HCT116 (cell line): ENCODE measurements around the gene PMS1. TPM values are rescaled to one million over a fixed set of nuclear protein-coding genes. Genes with fewer than 3 reads are reported as not detected.

Experiments
- ATAC-seq: fragments of 200-7000 bp; cut with Tn5 transposase; 2 replicates; pipeline ENCODE4 v1.9.1; 2020; ENCODE audit warnings: mild to moderate bottlenecking, moderate library complexity
- BruUV-seq: library from RNA; stranded (reverse); fragments of 400-500 nt; replicated peaks from 2 replicates; lab custom pipeline; 2021; lab: Mats Ljungman, UMichigan
- CTCF ChIA-PET: fragments of 300-600 bp; sonication (Branson Sonifier 250); formaldehyde crosslinking; loops from one replicate; lab custom pipeline; 2021; ENCODE audit warnings: antibody characterized with exemption; lab: Charles Lee
- POLR2A ChIA-PET: fragments of 300-600, 350-600 bp; sonication (Branson Sonifier 250); formaldehyde crosslinking; loops from one replicate; lab custom pipeline; 2021; ENCODE audit warnings: antibody characterized with exemption; lab: Charles Lee
- RAD21 ChIA-PET, 2 experiments: fragments of 300-600 bp; sonication (Branson Sonifier 250); formaldehyde crosslinking; loops; one replicate each; lab custom pipeline; 2023; ENCODE audit warnings: low total read pairs in 2 of 2; ENCODE audit not compliant: uncharacterized antibody in 2 of 2, unreplicated experiment in 2 of 2, low non-redundant PET in 1 of 2; lab: Charles Lee
- DNase-seq: peaks from one replicate; pipeline ENCODE4 v3.0.0-alpha.2; 2010; ENCODE audit warnings: low read depth, low spot score
- H2AFZ ChIP-seq: fragments of 200-600 bp; shearing (Covaris generic), sonication (generic); 2 replicates; pipeline ENCODE4 v1.6.1; 2017; ENCODE audit warnings: low read depth, mixed run types, mixed read lengths, antibody characterized with exemption, low read length; ENCODE audit not compliant: poor library complexity, severe bottlenecking
- H3K27ac ChIP-seq: 2 replicates; pipeline ENCODE4 v1.5.1; 2012; ENCODE audit warnings: low read depth, low read length
- H3K27me3 ChIP-seq: fragments of 200-600 bp; sonication (generic); 2 replicates; pipeline ENCODE4 v1.6.1; 2016; ENCODE audit warnings: mixed run types, low read length, mixed read lengths; ENCODE audit not compliant: insufficient read depth
- H3K36me3 ChIP-seq, 2 experiments: fragments of 200-500 bp in 1 of 2; fragments of 200-600 bp in 1 of 2; sonication (Bioruptor generic) in 1 of 2; sonication (generic) in 1 of 2; 2 replicates each; pipeline versions ENCODE4 v1.5.1 to v1.6.1; 2014 to 2016; ENCODE audit warnings: low read length in 2 of 2, inconsistent platforms in 1 of 2, mixed read lengths in 1 of 2, mixed run types in 1 of 2; ENCODE audit not compliant: insufficient read depth in 2 of 2, control insufficient read depth in 1 of 2
- H3K4me1 ChIP-seq, 2 experiments: fragments of 200-600 bp in 1 of 2; sonication (generic) in 1 of 2; 2 replicates each; pipeline versions ENCODE4 v1.5.1 to v1.6.1; 2012 to 2017; ENCODE audit warnings: low read length in 2 of 2, inconsistent platforms in 1 of 2, mild to moderate bottlenecking in 1 of 2, mixed read lengths in 1 of 2, mixed run types in 1 of 2, moderate library complexity in 1 of 2; ENCODE audit not compliant: insufficient read depth in 2 of 2, control insufficient read depth in 1 of 2
- H3K4me2 ChIP-seq: fragments of 200-600 bp; sonication (generic); 2 replicates; pipeline ENCODE4 v1.6.1; 2017; ENCODE audit warnings: mixed run types, low read length, mixed read lengths
- H3K4me3 ChIP-seq, 2 experiments: fragments of 200-600 bp in 1 of 2; sonication (generic) in 1 of 2; replicated peaks in 1 of 2; 2 replicates each; pipeline ENCODE4 v1.5.1; 2011 to 2016; ENCODE audit warnings: low read length in 2 of 2, control low read depth in 1 of 2, low read depth in 1 of 2, mild to moderate bottlenecking in 1 of 2, mixed read lengths in 1 of 2, mixed run types in 1 of 2
- H3K79me2 ChIP-seq: fragments of 200-600 bp; sonication (generic); 2 replicates; pipeline ENCODE4 v1.6.1; 2017; ENCODE audit warnings: mild to moderate bottlenecking, mixed run types, low read length, moderate library complexity, mixed read lengths; ENCODE audit not compliant: insufficient read depth
- H3K9ac ChIP-seq: fragments of 200-600 bp; sonication (generic); 2 replicates; pipeline ENCODE4 v1.6.1; 2016; ENCODE audit warnings: low read length, mixed read lengths
- H3K9me2 ChIP-seq: fragments of 200-600 bp; sonication (generic), shearing (Covaris generic); 2 replicates; pipeline ENCODE4 v1.6.1; 2017; ENCODE audit warnings: mixed run types, mild to moderate bottlenecking, moderate library complexity; ENCODE audit not compliant: insufficient read depth
- H3K9me3 ChIP-seq, 2 experiments: fragments of 200-500 bp in 1 of 2; fragments of 200-600 bp in 1 of 2; sonication (Bioruptor generic) in 1 of 2; sonication (generic) in 1 of 2; 2 replicates each; pipeline ENCODE4 v1.6.1; 2014 to 2017; ENCODE audit warnings: low read length in 2 of 2, mixed read lengths in 2 of 2, inconsistent platforms in 1 of 2, low read depth in 1 of 2, mild to moderate bottlenecking in 1 of 2, mixed run types in 1 of 2, moderate library complexity in 1 of 2; ENCODE audit not compliant: control insufficient read depth in 1 of 2, insufficient read depth in 1 of 2
- H4K20me1 ChIP-seq: fragments of 200-600 bp; sonication (generic), shearing (Covaris generic); 2 replicates; pipeline ENCODE4 v1.6.1; 2017; ENCODE audit warnings: mixed run types, mild to moderate bottlenecking, moderate library complexity; ENCODE audit not compliant: insufficient read depth
- ATF3 ChIP-seq: IDR thresholded peaks from 2 replicates; pipeline ENCODE4 v1.6.1; 2012
- CBX3 ChIP-seq: IDR thresholded peaks from 2 replicates; pipeline ENCODE4 v1.6.1; 2012; ENCODE audit warnings: low read depth
- CEBPB ChIP-seq: IDR thresholded peaks from 2 replicates; pipeline ENCODE4 v1.6.1; 2012; ENCODE audit warnings: low read depth
- CTCF ChIP-seq, 3 experiments: fragments of 200-600 bp in 1 of 3; sonication (generic) in 1 of 3; IDR thresholded peaks in 2 of 3; conservative IDR thresholded peaks in 1 of 3; 2 replicates each; pipeline ENCODE4 v1.5.1; 2012 to 2017; ENCODE audit warnings: low read depth in 2 of 3, low read length in 2 of 3, antibody characterized with exemption in 1 of 3, borderline replicate concordance in 1 of 3, control low read depth in 1 of 3, mild to moderate bottlenecking in 1 of 3, mixed read lengths in 1 of 3, mixed run types in 1 of 3, moderate library complexity in 1 of 3; ENCODE audit not compliant: insufficient read depth in 1 of 3
- EGR1 ChIP-seq: IDR thresholded peaks from 2 replicates; pipeline ENCODE4 v1.6.1; 2012; ENCODE audit warnings: low read depth
- ELF1 ChIP-seq: IDR thresholded peaks from 2 replicates; pipeline ENCODE4 v1.6.1; 2012; ENCODE audit warnings: low read depth, borderline replicate concordance
- EZH2 ChIP-seq: fragments of 200-600 bp; sonication (generic); IDR thresholded peaks from 2 replicates; pipeline ENCODE4 v1.6.1; 2017; ENCODE audit warnings: antibody characterized with exemption, mixed run types
- EZH2phosphoT487 ChIP-seq: fragments of 200-600 bp; IDR thresholded peaks from 2 replicates; pipeline ENCODE4 v1.6.1; 2018; ENCODE audit warnings: antibody characterized with exemption, borderline replicate concordance
- JUND ChIP-seq: IDR thresholded peaks from 2 replicates; pipeline ENCODE4 v1.6.1; 2012
- MAX ChIP-seq: IDR thresholded peaks from 2 replicates; pipeline ENCODE4 v1.6.1; 2012
- POLR2A ChIP-seq: IDR thresholded peaks from 2 replicates; pipeline ENCODE4 v1.7.0; 2011; ENCODE audit warnings: borderline replicate concordance; ENCODE audit not compliant: insufficient read depth, insufficient read length; ENCODE audit errors: extremely low read depth
- POLR2AphosphoS5 ChIP-seq: IDR thresholded peaks from 2 replicates; pipeline ENCODE4 v1.6.1; 2011; ENCODE audit warnings: mild to moderate bottlenecking, low read depth, low read length, moderate library complexity
- RAD21 ChIP-seq: IDR thresholded peaks from 2 replicates; pipeline ENCODE4 v1.6.1; 2012; ENCODE audit warnings: low read depth, mild to moderate bottlenecking
- REST ChIP-seq: IDR thresholded peaks from 2 replicates; pipeline ENCODE4 v1.6.1; 2012; ENCODE audit warnings: low read depth
- SIN3A ChIP-seq: IDR thresholded peaks from 2 replicates; pipeline ENCODE4 v1.6.1; 2012; ENCODE audit warnings: low read depth
- SRF ChIP-seq: IDR thresholded peaks from 2 replicates; pipeline ENCODE4 v1.6.1; 2012; ENCODE audit warnings: low read depth
- ZBTB33 ChIP-seq: IDR thresholded peaks from 2 replicates; pipeline ENCODE4 v1.6.1; 2011; ENCODE audit warnings: mild to moderate bottlenecking, low read length, moderate library complexity; ENCODE audit not compliant: insufficient replicate concordance; ENCODE audit errors: extremely low read depth
- ZFX ChIP-seq: fragments of 450-650 bp; IDR thresholded peaks from 2 replicates; pipeline ENCODE4 v1.6.1; 2017
- ZNF274 ChIP-seq: fragments of 200-500 bp; sonication (Bioruptor generic); IDR thresholded peaks from 2 replicates; pipeline ENCODE4 v1.6.1; 2014; ENCODE audit warnings: mild to moderate bottlenecking, low read depth, low read length, inconsistent platforms
- intact Hi-C: fragments of 100-400 bp; cut with micrococcal nuclease; formaldehyde crosslinking; loops from 2 replicates; pipeline ENCODE4 v1.10.0; 2022
- total RNA-seq: library from RNA; stranded (reverse); gene quantifications from one replicate; pipeline ENCODE4 v1.2.1, GENCODE V29; 2021; ENCODE audit not compliant: unreplicated experiment

PMS1 gene
- total RNA-seq, 1 experiment from 2014 or later = 53.2 TPM

- ChIA-PET RAD21 (no interaction called here), CTCF (interaction anchor here (3.6 kb wide), 1 partner anchor 30 kb away, joined by 10 read pairs; no protein-coding TSS in a partner anchor), POLR2A (no interaction called here)
- Histone ChIP-seq H2AFZ (no peak overlapping the region), H4K20me1 (no peaks in the 10 kb centered on the region), H3K9me3 (no peaks in the 10 kb centered on the region), H3K79me2 (peaks cover 8% of the 10 kb centered on the region), H3K9ac (no peak overlapping the region), H3K36me3 (no peaks in the 10 kb centered on the region), H3K4me2 (no peak overlapping the region), H3K4me3 (no peak overlapping the region), H3K27me3 (no peaks in the 10 kb centered on the region), H3K4me1 (no peaks in the 10 kb centered on the region), H3K9me2 (no peaks in the 10 kb centered on the region), H3K27ac (no peak overlapping the region)
- intact Hi-C loops = no loop called here
- TF ChIP-seq CBX3 (no peak), SRF (no peak), ZFX (no peak), POLR2A (no peak), JUND (no peak), MAX (no peak), REST (no peak), CTCF (IDR thresholded peaks at IDR 0.05 in 2 of 3, conservative IDR thresholded peaks at IDR 0.05 in 1 of 3; ENCODE audit: borderline replicate concordance in 1 of 3, insufficient read depth in 1 of 3, low read depth in 2 of 3, low read length in 2 of 3) (no peak), ATF3 (no peak), ZNF274 (no peak), EZH2 (no peak), POLR2AphosphoS5 (no peak), ELF1 (no peak), SIN3A (no peak), CEBPB (no peak), EGR1 (no peak), EZH2phosphoT487 (no peak), RAD21 (no peak), ZBTB33 (no peak)
- ATAC-seq (no peak), DNase-seq (no peak)
- no TSS peak for BruUV-seq
These were observed 45.0 kb downstream of the PMS1 start for GRCh38 chr2:189829102-189829833.
